ENCODE data around the gene ATRIP. TPM values are rescaled to one million over a fixed set of nuclear protein-coding genes. Genes with fewer than 3 reads are reported as not detected.

ATRIP gene
- total and polyA plus RNA-seq, 11 donors: 2.1 to 5.1 (median 3.6) TPM

- DNase-seq: no peak
- intact Hi-C loops (cut with DNase I): loop anchor here in 1 of 10 donors (10.0 kb wide), 1 partner anchor 210 kb away; the partner anchor contains the start of gene NCKIPSD
- 72 to 86% (median 80%) methylated on average over 4 of the region's 4 CpGs for WGBS, 4 donors
- TF ChIP-seq CTCF (IDR thresholded peaks at IDR 0.05) (no peak), POLR2A (IDR thresholded peaks at IDR 0.05) (no peak)
- Histone ChIP-seq H3K36me3 (peaks cover 0 to 24% (median 0%) of the 10 kb centered on the region in 9 donors), H3K4me3 (no peak overlapping the region), H3K27ac (peak overlapping the region in 1 of 12 donors; percentile 28), H3K27me3 (no peaks in the 10 kb centered on the region), H3K4me1 (peaks cover 9 to 55% (median 40%) of the 10 kb centered on the region in 12 donors), H3K9me3 (no peaks in the 10 kb centered on the region)
- ATAC-seq: no peak
Observed at GRCh38 chr3:48474619-48475018, 28.1 kb downstream of the ATRIP start.

- DNase-seq (no peak), ATAC-seq (no peak)
- 77 to 91% (median 89%) methylated on average over 10 to 11 of the region's 11 CpGs for WGBS, 4 donors
- no peaks in the 10 kb centered on the region for H3K9me3 ChIP-seq
- TF ChIP-seq CTCF (IDR thresholded peaks at IDR 0.05) (no peak), POLR2A (IDR thresholded peaks at IDR 0.05) (no peak)
- peaks cover 0 to 19% (median 0%) of the 10 kb centered on the region in 9 donors for H3K36me3 ChIP-seq
- intact Hi-C loops (cut with DNase I): loop anchor here in 1 of 10 donors (10.0 kb wide), 1 partner anchor 210 kb away; the partner anchor contains the start of gene NCKIPSD
- peaks cover 7 to 55% (median 35%) of the 10 kb centered on the region in 12 donors for H3K4me1 ChIP-seq
- H3K27me3 ChIP-seq: no peaks in the 10 kb centered on the region
- no peak overlapping the region for H3K27ac ChIP-seq
- H3K4me3 ChIP-seq: no peak overlapping the region
Observed at GRCh38 chr3:48475188-48475587, 28.7 kb downstream of the ATRIP start.

- 92 to 94% (median 93%) methylated on average over 9 of the region's 9 CpGs for WGBS, 4 donors
- ATAC-seq: no peak
- H3K27ac ChIP-seq: peak overlapping the region in 6 of 12 donors; percentile 34 to 88 (median 68)
Observed at GRCh38 chr3:48476426-48477053, 30.0 kb downstream of the ATRIP start.

More at GRCh38 chr3:48476426-48477053, 30.0 kb downstream of the ATRIP start:
- Histone ChIP-seq H3K9me3 (no peaks in the 10 kb centered on the region), H3K27me3 (no peaks in the 10 kb centered on the region), H3K4me3 (no peak overlapping the region), H3K4me1 (peaks cover 0 to 41% (median 22%) of the 10 kb centered on the region in 12 donors), H3K36me3 (peaks cover 0 to 17% (median 0%) of the 10 kb centered on the region in 9 donors)
- TF ChIP-seq POLR2A (IDR thresholded peaks at IDR 0.05) (no peak), CTCF (IDR thresholded peaks at IDR 0.05) (no peak)
- intact Hi-C loops (cut with DNase I): loop anchor here in 1 of 10 donors (10.0 kb wide), 1 partner anchor 208 kb away; the partner anchor contains the start of gene NCKIPSD
- DNase-seq: no peak

Measured in heart left ventricle (tissue), 16 donors.